ENCODE measurements around the gene SLCO1B1.

SLCO1B1 gene

DNA sequence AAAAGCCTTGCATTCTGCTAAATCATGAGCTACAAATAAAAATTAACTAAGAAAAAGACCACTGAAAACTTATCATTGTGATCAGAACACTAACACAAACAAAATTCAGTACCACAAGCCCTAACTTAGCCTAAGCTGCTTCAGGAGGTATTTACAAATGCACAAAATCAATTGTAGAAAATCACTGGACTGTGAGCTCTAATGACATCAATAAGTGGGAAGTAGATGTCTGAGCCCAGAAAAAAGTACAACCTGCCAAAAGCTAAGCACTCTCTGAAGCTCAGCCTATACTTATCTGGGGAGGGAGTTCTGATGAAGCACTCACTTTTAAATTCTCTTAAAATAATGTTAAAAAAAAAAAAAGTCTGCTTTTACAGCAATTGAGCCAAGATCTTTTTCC, 92.9 kb downstream of the SLCO1B1 start:
- no peaks in the 10 kb centered on the region for H3K79me1 ChIP-seq (ENCODE audit: low read depth, low read length)
- H2BK15ac ChIP-seq (ENCODE audit: low read length) = no peak overlapping the region

DNA sequence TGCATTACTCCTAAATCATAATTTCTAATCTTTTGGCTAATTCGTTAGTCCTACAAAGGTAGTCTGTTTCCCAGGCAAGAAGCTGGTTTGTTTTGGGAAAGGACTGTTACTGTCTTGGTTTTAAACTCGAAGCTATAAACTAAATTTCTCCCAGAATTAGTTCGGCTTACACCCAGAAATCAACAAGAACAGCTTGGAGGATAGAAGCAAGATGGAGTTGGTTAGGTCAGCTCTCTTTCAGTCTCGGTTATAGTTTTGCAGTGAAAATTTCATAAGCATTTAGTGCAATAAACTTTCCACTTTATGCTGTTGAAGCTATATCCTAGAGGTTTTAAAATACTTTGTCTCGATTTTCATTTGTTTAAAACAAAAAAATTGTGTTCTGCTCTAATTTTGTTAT, 103.4 kb downstream of the SLCO1B1 start:
- Histone ChIP-seq H3K4me3 (ENCODE audit: low read length in 2 of 2) (no peak overlapping the region), H3K36me3 (replicated peaks in 1 of 2; ENCODE audit: control insufficient read depth in 2 of 2, insufficient read depth in 2 of 2, low read length in 2 of 2) (no peaks in the 10 kb centered on the region), H4K8ac (ENCODE audit: low read depth, low read length) (no peak overlapping the region), H2AK5ac (ENCODE audit: low read depth, low read length) (no peak overlapping the region), H2BK12ac (ENCODE audit: low read length) (no peak overlapping the region), H2BK120ac (ENCODE audit: low read depth, low read length) (no peak overlapping the region), H3K27me3 (ENCODE audit: control insufficient read depth in 3 of 3, insufficient read depth in 3 of 3, low read depth in 1 of 3, low read length in 3 of 3) (no peaks in the 10 kb centered on the region), H3K4me2 (ENCODE audit: insufficient read depth, low read length, poor library complexity, severe bottlenecking) (no peak overlapping the region), H2BK5ac (ENCODE audit: low read length) (no peak overlapping the region), H3K27ac (replicated peaks; ENCODE audit: low read length) (no peak overlapping the region), H3K79me1 (ENCODE audit: low read depth, low read length) (no peaks in the 10 kb centered on the region), H3K4me1 (ENCODE audit: control insufficient read depth in 2 of 2, insufficient read depth in 1 of 2, low read depth in 1 of 2, low read length in 2 of 2) (no peaks in the 10 kb centered on the region), H3K4ac (ENCODE audit: low read length) (no peak overlapping the region), H3K14ac (ENCODE audit: low read length) (no peak overlapping the region), H2AFZ (ENCODE audit: low read length) (no peak overlapping the region), H3K18ac (ENCODE audit: low read length) (no peak overlapping the region), H3K9me3 (replicated peaks in 1 of 2; ENCODE audit: control insufficient read depth in 2 of 2, insufficient read depth in 1 of 2, low read depth in 1 of 2, low read length in 2 of 2) (no peaks in the 10 kb centered on the region), H3K9ac (ENCODE audit: low read depth, low read length, poor library complexity) (no peak overlapping the region), H3K23ac (ENCODE audit: low read depth, low read length, poor library complexity) (no peak overlapping the region), H4K91ac (ENCODE audit: low read depth, low read length, poor library complexity) (no peak overlapping the region), H2BK15ac (ENCODE audit: low read length) (no peak overlapping the region)
- no CpG with 5 or more reads among the region's 5 CpGs for WGBS, 2 donors (ENCODE audit: extremely low coverage in 2 of 2, insufficient read length in 2 of 2, insufficient replicate concordance in 1 of 2)
- no peak for DNase-seq (ENCODE audit: low spot score)

More for the DNA sequence above, 92.9 kb downstream of the SLCO1B1 start:
- Histone ChIP-seq H3K4me1 (ENCODE audit: control insufficient read depth in 2 of 2, insufficient read depth in 1 of 2, low read depth in 1 of 2, low read length in 2 of 2) (no peaks in the 10 kb centered on the region), H2BK5ac (ENCODE audit: low read length) (no peak overlapping the region), H3K4me3 (ENCODE audit: low read length in 2 of 2) (no peak overlapping the region), H3K18ac (ENCODE audit: low read length) (no peak overlapping the region), H2AFZ (ENCODE audit: low read length) (no peak overlapping the region), H3K4me2 (ENCODE audit: insufficient read depth, low read length, poor library complexity, severe bottlenecking) (no peak overlapping the region), H3K36me3 (replicated peaks in 1 of 2; ENCODE audit: control insufficient read depth in 2 of 2, insufficient read depth in 2 of 2, low read length in 2 of 2) (no peaks in the 10 kb centered on the region), H2AK5ac (ENCODE audit: low read depth, low read length) (no peak overlapping the region), H4K91ac (ENCODE audit: low read depth, low read length, poor library complexity) (no peak overlapping the region), H2BK120ac (ENCODE audit: low read depth, low read length) (no peak overlapping the region), H3K9me3 (replicated peaks in 1 of 2; ENCODE audit: control insufficient read depth in 2 of 2, insufficient read depth in 1 of 2, low read depth in 1 of 2, low read length in 2 of 2) (no peaks in the 10 kb centered on the region), H3K23ac (ENCODE audit: low read depth, low read length, poor library complexity) (no peak overlapping the region), H3K27me3 (ENCODE audit: control insufficient read depth in 3 of 3, insufficient read depth in 3 of 3, low read depth in 1 of 3, low read length in 3 of 3) (no peaks in the 10 kb centered on the region), H3K14ac (ENCODE audit: low read length) (no peak overlapping the region), H3K27ac (replicated peaks; ENCODE audit: low read length) (no peak overlapping the region), H4K8ac (ENCODE audit: low read depth, low read length) (no peak overlapping the region), H3K9ac (ENCODE audit: low read depth, low read length, poor library complexity) (no peak overlapping the region), H3K4ac (ENCODE audit: low read length) (no peak overlapping the region), H2BK12ac (ENCODE audit: low read length) (no peak overlapping the region)
- DNase-seq (ENCODE audit: low spot score) = peak; percentile 12

DNA sequence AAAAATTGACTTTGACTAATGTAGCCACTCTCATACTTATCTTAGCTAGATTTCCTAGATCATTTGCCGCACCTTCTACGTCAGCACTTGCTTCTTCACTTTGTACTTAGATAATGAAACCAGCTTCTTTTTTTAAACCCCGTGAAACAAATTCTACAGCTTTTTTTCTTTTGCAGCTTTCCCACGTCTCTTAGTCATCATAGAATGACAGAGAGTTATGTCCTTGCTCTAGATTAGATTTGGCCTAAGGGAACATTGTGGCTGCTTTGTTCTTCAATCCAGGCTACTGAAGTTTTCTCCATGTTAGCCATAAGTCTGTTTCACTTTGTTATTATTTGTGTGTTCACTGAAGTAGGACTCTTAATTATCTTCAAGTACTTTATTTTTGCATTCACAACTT, 108.9 kb downstream of the SLCO1B1 start:
- no CpG with 5 or more reads among the region's 4 CpGs for WGBS, 2 donors (ENCODE audit: extremely low coverage in 2 of 2, insufficient read length in 2 of 2, insufficient replicate concordance in 1 of 2)
- H3K9me3 ChIP-seq (replicated peaks in 1 of 2; ENCODE audit: control insufficient read depth in 2 of 2, insufficient read depth in 1 of 2, low read depth in 1 of 2, low read length in 2 of 2) = no peaks in the 10 kb centered on the region
- H2AFZ ChIP-seq (ENCODE audit: low read length) = no peak overlapping the region
- H3K4me2 ChIP-seq (ENCODE audit: insufficient read depth, low read length, poor library complexity, severe bottlenecking) = no peak overlapping the region
- H3K4ac ChIP-seq (ENCODE audit: low read length) = no peak overlapping the region
- no peaks in the 10 kb centered on the region for H3K4me1 ChIP-seq (ENCODE audit: control insufficient read depth in 2 of 2, insufficient read depth in 1 of 2, low read depth in 1 of 2, low read length in 2 of 2)
- no peak overlapping the region for H3K18ac ChIP-seq (ENCODE audit: low read length)
- DNase-seq (ENCODE audit: low spot score) = no peak
- H3K9ac ChIP-seq (ENCODE audit: low read depth, low read length, poor library complexity) = no peak overlapping the region
- H4K91ac ChIP-seq (ENCODE audit: low read depth, low read length, poor library complexity) = no peak overlapping the region
- H2BK5ac ChIP-seq (ENCODE audit: low read length) = no peak overlapping the region
- H2BK15ac ChIP-seq (ENCODE audit: low read length) = no peak overlapping the region
- H3K4me3 ChIP-seq (ENCODE audit: low read length in 2 of 2) = no peak overlapping the region
- H2AK5ac ChIP-seq (ENCODE audit: low read depth, low read length) = no peak overlapping the region
- no peak overlapping the region for H3K27ac ChIP-seq (replicated peaks; ENCODE audit: low read length)
- no peak overlapping the region for H3K14ac ChIP-seq (ENCODE audit: low read length)
- H3K27me3 ChIP-seq (ENCODE audit: control insufficient read depth in 3 of 3, insufficient read depth in 3 of 3, low read depth in 1 of 3, low read length in 3 of 3) = no peaks in the 10 kb centered on the region
- H3K79me1 ChIP-seq (ENCODE audit: low read depth, low read length) = no peaks in the 10 kb centered on the region
- H2BK12ac ChIP-seq (ENCODE audit: low read length) = no peak overlapping the region
- H2BK120ac ChIP-seq (ENCODE audit: low read depth, low read length) = no peak overlapping the region
- no peaks in the 10 kb centered on the region for H3K36me3 ChIP-seq (replicated peaks in 1 of 2; ENCODE audit: control insufficient read depth in 2 of 2, insufficient read depth in 2 of 2, low read length in 2 of 2)
- H4K8ac ChIP-seq (ENCODE audit: low read depth, low read length) = no peak overlapping the region
- no peak overlapping the region for H3K23ac ChIP-seq (ENCODE audit: low read depth, low read length, poor library complexity)

DNA sequence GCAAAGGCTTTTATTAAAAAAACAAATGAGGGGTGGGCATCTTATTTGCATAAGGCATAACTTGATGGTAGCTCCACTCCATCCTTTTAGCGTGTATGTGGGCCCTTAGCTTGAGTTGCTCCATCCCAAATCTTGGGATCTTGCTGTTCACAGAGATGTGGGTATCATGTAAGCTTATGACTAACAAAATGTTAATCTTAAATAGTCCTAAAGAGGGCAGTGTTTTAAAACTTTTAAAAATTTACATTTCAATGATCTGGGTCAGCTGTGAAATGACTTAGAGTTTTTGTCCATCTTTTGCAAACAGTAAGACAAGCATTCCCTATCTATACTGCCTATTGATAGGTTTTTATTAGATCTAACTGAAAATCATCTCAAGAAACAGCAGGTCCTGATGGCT, 117.7 kb downstream of the SLCO1B1 start:
- H3K27me3 ChIP-seq (ENCODE audit: control insufficient read depth in 3 of 3, insufficient read depth in 3 of 3, low read depth in 1 of 3, low read length in 3 of 3) = no peaks in the 10 kb centered on the region
- no peak overlapping the region for H4K8ac ChIP-seq (ENCODE audit: low read depth, low read length)
- H3K4me1 ChIP-seq (ENCODE audit: control insufficient read depth in 2 of 2, insufficient read depth in 1 of 2, low read depth in 1 of 2, low read length in 2 of 2) = peaks cover 0 to 1% of the 10 kb centered on the region in 2 donors
- no peak overlapping the region for H3K27ac ChIP-seq (replicated peaks; ENCODE audit: low read length)
- no peak overlapping the region for H3K23ac ChIP-seq (ENCODE audit: low read depth, low read length, poor library complexity)
- no peak overlapping the region for H4K91ac ChIP-seq (ENCODE audit: low read depth, low read length, poor library complexity)
- H2BK12ac ChIP-seq (ENCODE audit: low read length) = no peak overlapping the region
- H3K36me3 ChIP-seq (replicated peaks in 1 of 2; ENCODE audit: control insufficient read depth in 2 of 2, insufficient read depth in 2 of 2, low read length in 2 of 2) = no peaks in the 10 kb centered on the region
- H3K14ac ChIP-seq (ENCODE audit: low read length) = no peak overlapping the region
- H3K4me3 ChIP-seq (ENCODE audit: low read length in 2 of 2) = no peak overlapping the region
- H2BK5ac ChIP-seq (ENCODE audit: low read length) = no peak overlapping the region
- no peak overlapping the region for H2BK120ac ChIP-seq (ENCODE audit: low read depth, low read length)
- H3K9me3 ChIP-seq (replicated peaks in 1 of 2; ENCODE audit: control insufficient read depth in 2 of 2, insufficient read depth in 1 of 2, low read depth in 1 of 2, low read length in 2 of 2) = no peaks in the 10 kb centered on the region
- no peak overlapping the region for H3K4ac ChIP-seq (ENCODE audit: low read length)
- H3K79me1 ChIP-seq (ENCODE audit: low read depth, low read length) = no peaks in the 10 kb centered on the region
- WGBS, 2 donors (ENCODE audit: extremely low coverage in 2 of 2, insufficient read length in 2 of 2, insufficient replicate concordance in 1 of 2) = no CpG with 5 or more reads among the region's 1 CpG
- no peak overlapping the region for H3K4me2 ChIP-seq (ENCODE audit: insufficient read depth, low read length, poor library complexity, severe bottlenecking)
- no peak overlapping the region for H2BK15ac ChIP-seq (ENCODE audit: low read length)
- H3K18ac ChIP-seq (ENCODE audit: low read length) = no peak overlapping the region
- no peak overlapping the region for H2AFZ ChIP-seq (ENCODE audit: low read length)
- no peak for DNase-seq (ENCODE audit: low spot score)
- no peak overlapping the region for H3K9ac ChIP-seq (ENCODE audit: low read depth, low read length, poor library complexity)
- H2AK5ac ChIP-seq (ENCODE audit: low read depth, low read length) = no peak overlapping the region
